K562 (cell line): ENCODE results near the gene ARL10. TPM values are rescaled to one million over a fixed set of nuclear protein-coding genes. Genes with fewer than 3 reads are reported as not detected.

Experiments
- BHLHE40 ChIP-seq: IDR thresholded peaks from 2 replicates; pipeline ENCODE4 v1.6.1; 2011; ENCODE audit warnings: low read length, improper control_type of control experiment
- polyA plus RNA-seq, 8 experiments: library from polyadenylated mRNA; depleted of rRNA in 4 of 8; stranded (reverse) in 5 of 8; unstranded in 3 of 8; fragments of >200 nt; fragmentation: Nextera tagmentation in 2 of 8; fragmentation: Illumina TruSeq in 1 of 8; extraction: Ambion mirVana in 2 of 8; extraction: Trizol in 1 of 8; gene quantifications; 2 replicates each; pipeline versions ENCODE4 v1.2.1 to v1.2.3, GENCODE V29; 2011 to 2014; ENCODE audit warnings: inconsistent platforms in 1 of 8, missing spikeins in 1 of 8
- total RNA-seq, 7 experiments: library from RNA; depleted of rRNA in 6 of 7; stranded (reverse); fragments of >200 nt in 6 of 7; fragmentation: Illumina TruSeq in 2 of 7; extraction: Trizol in 2 of 7; gene quantifications; 2 replicates each; pipeline versions ENCODE4 v1.2.1 to v1.2.3, GENCODE V29; 2011 to 2021; ENCODE audit warnings: low replicate concordance in 1 of 7
- TF ChIP-seq, protein P1 (sequence below): fragments of 450-650 bp; IDR thresholded peaks from 2 replicates; pipeline ENCODE4 v1.6.1; 2016; ENCODE audit warnings: mild to moderate bottlenecking, moderate library complexity
- TF ChIP-seq, protein P2 (sequence below), 2 experiments: fragments of 450-650 bp; IDR thresholded peaks; 2 replicates each; pipeline ENCODE4 v1.6.1; 2016
- TF ChIP-seq, protein P3 (sequence below): sonication (generic); IDR thresholded peaks from 2 replicates; pipeline ENCODE4 v1.6.1; 2016

The ARL10 gene
- total and polyA plus RNA-seq, 9 of the 15 experiments (the other 6 are each of a cell fraction or from before 2014, with no cell fraction given): under 0.01 to 0.40 (median 0.34) TPM; not detected in 3

DNA sequence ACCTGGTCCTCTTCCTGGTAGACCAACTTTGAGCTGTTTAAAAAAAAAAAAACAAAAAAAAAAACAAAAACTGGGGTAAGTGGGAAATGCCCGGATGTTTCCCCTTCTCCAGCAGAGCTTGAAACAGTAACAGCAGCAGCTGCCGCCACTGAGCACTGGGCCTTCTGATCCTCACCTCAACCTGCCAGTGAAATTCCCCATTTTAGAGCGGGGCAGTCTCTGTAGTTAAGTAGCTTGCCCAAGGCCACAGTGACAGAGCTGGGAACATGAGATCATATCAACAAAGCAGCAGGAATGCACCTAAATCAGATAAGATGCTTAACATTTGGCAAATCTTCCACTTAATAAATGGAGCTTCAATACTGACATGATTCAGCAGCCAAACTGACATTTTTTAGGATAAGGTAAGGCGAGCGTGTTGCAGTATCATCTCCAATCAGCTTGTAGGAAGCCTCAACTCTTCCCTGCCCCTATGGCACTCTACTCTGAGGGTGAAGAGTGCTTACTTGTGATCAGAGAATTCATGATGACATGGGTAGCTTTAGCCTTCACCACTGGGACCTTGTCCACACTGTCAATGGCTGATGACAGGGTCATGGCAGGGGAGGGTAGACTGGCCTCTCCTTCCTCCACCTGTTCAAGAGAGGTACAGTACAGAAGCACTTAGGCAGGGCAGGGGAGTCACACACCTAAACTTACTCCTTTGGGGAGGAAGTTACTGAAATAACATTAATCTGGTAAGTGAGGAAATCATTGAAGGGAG, 13.0 kb upstream of the ARL10 start (continued):
- TF ChIP-seq, protein P1, sequence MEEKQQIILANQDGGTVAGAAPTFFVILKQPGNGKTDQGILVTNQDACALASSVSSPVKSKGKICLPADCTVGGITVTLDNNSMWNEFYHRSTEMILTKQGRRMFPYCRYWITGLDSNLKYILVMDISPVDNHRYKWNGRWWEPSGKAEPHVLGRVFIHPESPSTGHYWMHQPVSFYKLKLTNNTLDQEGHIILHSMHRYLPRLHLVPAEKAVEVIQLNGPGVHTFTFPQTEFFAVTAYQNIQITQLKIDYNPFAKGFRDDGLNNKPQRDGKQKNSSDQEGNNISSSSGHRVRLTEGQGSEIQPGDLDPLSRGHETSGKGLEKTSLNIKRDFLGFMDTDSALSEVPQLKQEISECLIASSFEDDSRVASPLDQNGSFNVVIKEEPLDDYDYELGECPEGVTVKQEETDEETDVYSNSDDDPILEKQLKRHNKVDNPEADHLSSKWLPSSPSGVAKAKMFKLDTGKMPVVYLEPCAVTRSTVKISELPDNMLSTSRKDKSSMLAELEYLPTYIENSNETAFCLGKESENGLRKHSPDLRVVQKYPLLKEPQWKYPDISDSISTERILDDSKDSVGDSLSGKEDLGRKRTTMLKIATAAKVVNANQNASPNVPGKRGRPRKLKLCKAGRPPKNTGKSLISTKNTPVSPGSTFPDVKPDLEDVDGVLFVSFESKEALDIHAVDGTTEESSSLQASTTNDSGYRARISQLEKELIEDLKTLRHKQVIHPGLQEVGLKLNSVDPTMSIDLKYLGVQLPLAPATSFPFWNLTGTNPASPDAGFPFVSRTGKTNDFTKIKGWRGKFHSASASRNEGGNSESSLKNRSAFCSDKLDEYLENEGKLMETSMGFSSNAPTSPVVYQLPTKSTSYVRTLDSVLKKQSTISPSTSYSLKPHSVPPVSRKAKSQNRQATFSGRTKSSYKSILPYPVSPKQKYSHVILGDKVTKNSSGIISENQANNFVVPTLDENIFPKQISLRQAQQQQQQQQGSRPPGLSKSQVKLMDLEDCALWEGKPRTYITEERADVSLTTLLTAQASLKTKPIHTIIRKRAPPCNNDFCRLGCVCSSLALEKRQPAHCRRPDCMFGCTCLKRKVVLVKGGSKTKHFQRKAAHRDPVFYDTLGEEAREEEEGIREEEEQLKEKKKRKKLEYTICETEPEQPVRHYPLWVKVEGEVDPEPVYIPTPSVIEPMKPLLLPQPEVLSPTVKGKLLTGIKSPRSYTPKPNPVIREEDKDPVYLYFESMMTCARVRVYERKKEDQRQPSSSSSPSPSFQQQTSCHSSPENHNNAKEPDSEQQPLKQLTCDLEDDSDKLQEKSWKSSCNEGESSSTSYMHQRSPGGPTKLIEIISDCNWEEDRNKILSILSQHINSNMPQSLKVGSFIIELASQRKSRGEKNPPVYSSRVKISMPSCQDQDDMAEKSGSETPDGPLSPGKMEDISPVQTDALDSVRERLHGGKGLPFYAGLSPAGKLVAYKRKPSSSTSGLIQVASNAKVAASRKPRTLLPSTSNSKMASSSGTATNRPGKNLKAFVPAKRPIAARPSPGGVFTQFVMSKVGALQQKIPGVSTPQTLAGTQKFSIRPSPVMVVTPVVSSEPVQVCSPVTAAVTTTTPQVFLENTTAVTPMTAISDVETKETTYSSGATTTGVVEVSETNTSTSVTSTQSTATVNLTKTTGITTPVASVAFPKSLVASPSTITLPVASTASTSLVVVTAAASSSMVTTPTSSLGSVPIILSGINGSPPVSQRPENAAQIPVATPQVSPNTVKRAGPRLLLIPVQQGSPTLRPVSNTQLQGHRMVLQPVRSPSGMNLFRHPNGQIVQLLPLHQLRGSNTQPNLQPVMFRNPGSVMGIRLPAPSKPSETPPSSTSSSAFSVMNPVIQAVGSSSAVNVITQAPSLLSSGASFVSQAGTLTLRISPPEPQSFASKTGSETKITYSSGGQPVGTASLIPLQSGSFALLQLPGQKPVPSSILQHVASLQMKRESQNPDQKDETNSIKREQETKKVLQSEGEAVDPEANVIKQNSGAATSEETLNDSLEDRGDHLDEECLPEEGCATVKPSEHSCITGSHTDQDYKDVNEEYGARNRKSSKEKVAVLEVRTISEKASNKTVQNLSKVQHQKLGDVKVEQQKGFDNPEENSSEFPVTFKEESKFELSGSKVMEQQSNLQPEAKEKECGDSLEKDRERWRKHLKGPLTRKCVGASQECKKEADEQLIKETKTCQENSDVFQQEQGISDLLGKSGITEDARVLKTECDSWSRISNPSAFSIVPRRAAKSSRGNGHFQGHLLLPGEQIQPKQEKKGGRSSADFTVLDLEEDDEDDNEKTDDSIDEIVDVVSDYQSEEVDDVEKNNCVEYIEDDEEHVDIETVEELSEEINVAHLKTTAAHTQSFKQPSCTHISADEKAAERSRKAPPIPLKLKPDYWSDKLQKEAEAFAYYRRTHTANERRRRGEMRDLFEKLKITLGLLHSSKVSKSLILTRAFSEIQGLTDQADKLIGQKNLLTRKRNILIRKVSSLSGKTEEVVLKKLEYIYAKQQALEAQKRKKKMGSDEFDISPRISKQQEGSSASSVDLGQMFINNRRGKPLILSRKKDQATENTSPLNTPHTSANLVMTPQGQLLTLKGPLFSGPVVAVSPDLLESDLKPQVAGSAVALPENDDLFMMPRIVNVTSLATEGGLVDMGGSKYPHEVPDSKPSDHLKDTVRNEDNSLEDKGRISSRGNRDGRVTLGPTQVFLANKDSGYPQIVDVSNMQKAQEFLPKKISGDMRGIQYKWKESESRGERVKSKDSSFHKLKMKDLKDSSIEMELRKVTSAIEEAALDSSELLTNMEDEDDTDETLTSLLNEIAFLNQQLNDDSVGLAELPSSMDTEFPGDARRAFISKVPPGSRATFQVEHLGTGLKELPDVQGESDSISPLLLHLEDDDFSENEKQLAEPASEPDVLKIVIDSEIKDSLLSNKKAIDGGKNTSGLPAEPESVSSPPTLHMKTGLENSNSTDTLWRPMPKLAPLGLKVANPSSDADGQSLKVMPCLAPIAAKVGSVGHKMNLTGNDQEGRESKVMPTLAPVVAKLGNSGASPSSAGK: no peak
- TF ChIP-seq, protein P2, sequence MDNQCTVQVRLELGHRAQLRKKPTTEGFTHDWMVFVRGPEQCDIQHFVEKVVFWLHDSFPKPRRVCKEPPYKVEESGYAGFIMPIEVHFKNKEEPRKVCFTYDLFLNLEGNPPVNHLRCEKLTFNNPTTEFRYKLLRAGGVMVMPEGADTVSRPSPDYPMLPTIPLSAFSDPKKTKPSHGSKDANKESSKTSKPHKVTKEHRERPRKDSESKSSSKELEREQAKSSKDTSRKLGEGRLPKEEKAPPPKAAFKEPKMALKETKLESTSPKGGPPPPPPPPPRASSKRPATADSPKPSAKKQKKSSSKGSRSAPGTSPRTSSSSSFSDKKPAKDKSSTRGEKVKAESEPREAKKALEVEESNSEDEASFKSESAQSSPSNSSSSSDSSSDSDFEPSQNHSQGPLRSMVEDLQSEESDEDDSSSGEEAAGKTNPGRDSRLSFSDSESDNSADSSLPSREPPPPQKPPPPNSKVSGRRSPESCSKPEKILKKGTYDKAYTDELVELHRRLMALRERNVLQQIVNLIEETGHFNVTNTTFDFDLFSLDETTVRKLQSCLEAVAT (IDR thresholded peaks at IDR 0.05): no peak
- TF ChIP-seq BHLHE40: no peak
- TF ChIP-seq, protein P3, sequence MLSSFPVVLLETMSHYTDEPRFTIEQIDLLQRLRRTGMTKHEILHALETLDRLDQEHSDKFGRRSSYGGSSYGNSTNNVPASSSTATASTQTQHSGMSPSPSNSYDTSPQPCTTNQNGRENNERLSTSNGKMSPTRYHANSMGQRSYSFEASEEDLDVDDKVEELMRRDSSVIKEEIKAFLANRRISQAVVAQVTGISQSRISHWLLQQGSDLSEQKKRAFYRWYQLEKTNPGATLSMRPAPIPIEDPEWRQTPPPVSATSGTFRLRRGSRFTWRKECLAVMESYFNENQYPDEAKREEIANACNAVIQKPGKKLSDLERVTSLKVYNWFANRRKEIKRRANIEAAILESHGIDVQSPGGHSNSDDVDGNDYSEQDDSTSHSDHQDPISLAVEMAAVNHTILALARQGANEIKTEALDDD: no peak
